H1 (cell line): ENCODE data around the gene POLR3C. TPM values are rescaled to one million over a fixed set of nuclear protein-coding genes. Genes with fewer than 3 reads are reported as not detected.

Source experiments
- CTCF ChIA-PET: fragments of 300-600 bp; sonication (Branson Sonifier 250); formaldehyde crosslinking; loops from one replicate; lab custom pipeline; 2021; ENCODE audit not compliant: partially characterized antibody; lab: Charles Lee
- POLR2A ChIA-PET: fragments of 300-600 bp; sonication (Branson Sonifier 250); formaldehyde crosslinking; loops from one replicate; lab custom pipeline; 2021; ENCODE audit warnings: inconsistent platforms; ENCODE audit not compliant: partially characterized antibody; lab: Charles Lee
- DNase-seq, 2 experiments: peaks; one replicate each; pipeline versions ENCODE4 v3.0.0 to v3.0.0-alpha.2; 2010 to 2022; ENCODE audit warnings: low spot score in 2 of 2, low read depth in 1 of 2, mixed read lengths in 1 of 2
- FAIRE-seq: peaks from 2 replicates; lab custom pipeline; 2011; peaks lifted over from hg19 to GRCh38; lab: Jason Lieb, UNC
- H2AFZ ChIP-seq: 2 replicates; pipeline ENCODE4 v1.8.1; 2012; ENCODE audit warnings: low read length, inconsistent platforms
- H2AK5ac ChIP-seq: 2 replicates; pipeline ENCODE4 v1.6.1; 2013; ENCODE audit warnings: low read depth, low read length
- H2BK120ac ChIP-seq: replicated peaks from 2 replicates; pipeline ENCODE3; 2013; ENCODE audit warnings: low read depth, low read length, inconsistent platforms
- H2BK12ac ChIP-seq: 2 replicates; pipeline ENCODE4 v1.6.1; 2013; ENCODE audit warnings: low read depth, low read length
- H2BK15ac ChIP-seq: 2 replicates; pipeline ENCODE4 v1.6.1; 2013; ENCODE audit warnings: low read length
- H2BK20ac ChIP-seq: 2 replicates; pipeline ENCODE4 v1.6.1; 2013; ENCODE audit warnings: low read length
- H2BK5ac ChIP-seq: 2 replicates; pipeline ENCODE4 v1.6.1; 2013; ENCODE audit warnings: low read depth, low read length
- H3K14ac ChIP-seq: 2 replicates; pipeline ENCODE4 v1.6.1; 2013; ENCODE audit warnings: inconsistent platforms; ENCODE audit not compliant: insufficient read length
- H3K18ac ChIP-seq: 2 replicates; pipeline ENCODE4 v1.6.1; 2013; ENCODE audit warnings: low read length; ENCODE audit errors: extremely low read depth
- H3K23ac ChIP-seq: 2 replicates; pipeline ENCODE4 v1.6.1; 2013; ENCODE audit warnings: inconsistent platforms; ENCODE audit not compliant: insufficient read length
- H3K23me2 ChIP-seq: 2 replicates; pipeline ENCODE4 v1.6.1; 2013; ENCODE audit warnings: low read depth, low read length
- H3K27ac ChIP-seq: 2 replicates; pipeline ENCODE4 v1.6.1; 2011; ENCODE audit warnings: low read depth, low read length, inconsistent platforms
- H3K27me3 ChIP-seq, 4 experiments: replicated peaks in 1 of 4; 1 replicate in 1 of 4; 2 replicates in 3 of 4; pipeline versions ENCODE4 v1.6.1 to v1.8.1; 2011 to 2013; ENCODE audit warnings: low read length in 3 of 4, mild to moderate bottlenecking in 3 of 4, inconsistent platforms in 2 of 4, mixed read lengths in 2 of 4, moderate library complexity in 1 of 4; ENCODE audit not compliant: control insufficient read depth in 3 of 4, insufficient read depth in 3 of 4; ENCODE audit errors: extremely low read depth in 1 of 4
- H3K36me3 ChIP-seq, 4 experiments: 2 replicates each; pipeline versions ENCODE4 v1.6.1 to v1.8.1; 2011 to 2013; ENCODE audit warnings: mild to moderate bottlenecking in 4 of 4, low read length in 3 of 4, moderate library complexity in 2 of 4, control low read depth in 1 of 4, inconsistent platforms in 1 of 4; ENCODE audit not compliant: insufficient read depth in 4 of 4, control insufficient read depth in 2 of 4
- H3K4ac ChIP-seq: replicated peaks from 2 replicates; pipeline ENCODE3; 2013; ENCODE audit warnings: low read length, low read depth, mixed read lengths, inconsistent platforms; ENCODE audit not compliant: insufficient read length
- H3K4me1 ChIP-seq, 4 experiments: replicated peaks in 1 of 4; 1 replicate in 1 of 4; 2 replicates in 3 of 4; pipeline versions ENCODE4 v1.6.1 to v1.8.1; 2011 to 2013; ENCODE audit warnings: low read length in 3 of 4, inconsistent platforms in 2 of 4, mixed read lengths in 1 of 4; ENCODE audit not compliant: insufficient read depth in 4 of 4, control insufficient read depth in 3 of 4
- H3K4me2 ChIP-seq, 2 experiments: 2 replicates each; pipeline versions ENCODE4 v1.6.1 to v1.8.1; 2011 to 2013; ENCODE audit warnings: low read depth in 2 of 2, low read length in 2 of 2, control low read depth in 1 of 2, inconsistent platforms in 1 of 2, mild to moderate bottlenecking in 1 of 2; ENCODE audit not compliant: insufficient read depth in 1 of 2
- H3K4me3 ChIP-seq, 4 experiments: fragments of 200-600, 300-600 bp in 1 of 4; sonication (generic), shearing (Covaris generic), sonication (Bioruptor Twin) in 1 of 4; 2 replicates each; pipeline versions ENCODE4 v1.5.1 to v1.8.1; 2011 to 2016; ENCODE audit warnings: low read length in 4 of 4, low read depth in 3 of 4, control low read depth in 2 of 4, inconsistent platforms in 2 of 4, mild to moderate bottlenecking in 2 of 4, mixed read lengths in 1 of 4, moderate library complexity in 1 of 4; ENCODE audit not compliant: insufficient read depth in 2 of 4; ENCODE audit errors: extremely low read depth in 1 of 4
- H3K56ac ChIP-seq: replicated peaks from 2 replicates; pipeline ENCODE3; 2013; ENCODE audit warnings: low read depth, mild to moderate bottlenecking, mixed read lengths, low read length, inconsistent platforms; ENCODE audit not compliant: insufficient read length
- H3K79me1 ChIP-seq: 2 replicates; pipeline ENCODE4 v1.6.1; 2013; ENCODE audit warnings: low read depth, low read length, control low read depth
- H3K79me2 ChIP-seq, 2 experiments: 2 replicates each; pipeline versions ENCODE4 v1.6.1 to v1.8.1; 2012 to 2013; ENCODE audit warnings: low read length in 2 of 2, mild to moderate bottlenecking in 2 of 2, inconsistent platforms in 1 of 2; ENCODE audit not compliant: insufficient read depth in 2 of 2, control insufficient read depth in 1 of 2
- H3K9ac ChIP-seq, 4 experiments: replicated peaks in 1 of 4; 1 replicate in 1 of 4; 2 replicates in 3 of 4; pipeline versions ENCODE4 v1.6.1 to v1.8.1; 2011 to 2013; ENCODE audit warnings: low read depth in 3 of 4, low read length in 3 of 4, control low read depth in 2 of 4, mild to moderate bottlenecking in 2 of 4, moderate library complexity in 2 of 4, inconsistent platforms in 1 of 4; ENCODE audit errors: extremely low read depth in 1 of 4
- H3K9me3 ChIP-seq, 2 experiments: 2 replicates each; pipeline versions ENCODE4 v1.6.1 to v1.8.1; 2012 to 2013; ENCODE audit warnings: mild to moderate bottlenecking in 2 of 2, moderate library complexity in 2 of 2, control low read depth in 1 of 2, inconsistent platforms in 1 of 2, low read depth in 1 of 2, low read length in 1 of 2, mixed read lengths in 1 of 2; ENCODE audit not compliant: insufficient read depth in 2 of 2
- H4K20me1 ChIP-seq, 2 experiments: replicated peaks in 1 of 2; 2 replicates each; pipeline versions ENCODE3 to v1.8.1; 2011 to 2013; ENCODE audit warnings: inconsistent platforms in 2 of 2, low read length in 2 of 2, mild to moderate bottlenecking in 1 of 2; ENCODE audit not compliant: insufficient read depth in 2 of 2, control insufficient read depth in 1 of 2
- H4K5ac ChIP-seq: 2 replicates; pipeline ENCODE4 v1.6.1; 2013; ENCODE audit warnings: low read length, low read depth, mixed read lengths, inconsistent platforms; ENCODE audit not compliant: insufficient read length
- H4K8ac ChIP-seq: 2 replicates; pipeline ENCODE4 v1.8.0; 2013; ENCODE audit warnings: mild to moderate bottlenecking, moderate library complexity, low read length, inconsistent platforms; ENCODE audit not compliant: insufficient read depth; ENCODE audit errors: extremely low read depth
- H4K91ac ChIP-seq: replicated peaks from 2 replicates; pipeline ENCODE3; 2013; ENCODE audit warnings: low read length, mixed read lengths, inconsistent platforms; ENCODE audit not compliant: insufficient read length
- JUND ChIP-seq: IDR thresholded peaks from 2 replicates; pipeline ENCODE4 v1.6.1; 2011; ENCODE audit warnings: mild to moderate bottlenecking, improper control_type of control experiment, low read length
- SAP30 ChIP-seq: fragments of 300-600 bp; sonication (generic); IDR thresholded peaks from 2 replicates; pipeline ENCODE4 v1.7.1; 2012; ENCODE audit warnings: low read length, moderate library complexity, mild to moderate bottlenecking, inconsistent platforms; ENCODE audit not compliant: insufficient read depth, insufficient replicate concordance
- TAF1 ChIP-seq: IDR thresholded peaks from 2 replicates; pipeline ENCODE4 v1.6.1; 2011; ENCODE audit warnings: mild to moderate bottlenecking, low read depth, low read length
- YY1 ChIP-seq: IDR thresholded peaks from 2 replicates; pipeline ENCODE4 v1.6.1; 2011; ENCODE audit warnings: low read depth, mild to moderate bottlenecking, low read length
- WGBS, 2 experiments: shearing (Covaris generic) in 1 of 2; methylation state at CpG; one replicate each; pipeline versions ENCODE4 v1.1.6 to v1.1.7; 2013 to 2015; ENCODE audit warnings: low lambda C conversion rate in 2 of 2, mixed read lengths in 2 of 2, inconsistent platforms in 1 of 2, low coverage in 1 of 2, missing lambda C conversion rate in 1 of 2; ENCODE audit not compliant: insufficient replicate concordance in 2 of 2, insufficient coverage in 1 of 2, insufficient read length in 1 of 2; ENCODE audit errors: extremely low coverage in 1 of 2, missing lambda C conversion rate in 1 of 2; 5-methylcytosine and 5-hydroxymethylcytosine counted together
- polyA plus RNA-seq, 7 experiments: library from polyadenylated mRNA; depleted of rRNA in 3 of 7; stranded (reverse) in 5 of 7; unstranded in 2 of 7; fragments of >200 nt in 5 of 7; fragments of 200-250 nt in 2 of 7; gene quantifications; 1 replicate in 5 of 7; 2 replicates in 1 of 7; 4 replicates in 1 of 7; pipeline versions ENCODE4 v1.2.1 to v1.2.3, GENCODE V29; 2011 to 2013; ENCODE audit warnings: missing spikeins in 2 of 7, mixed read lengths in 2 of 7
- total RNA-seq: library from RNA; stranded (reverse); fragmentation: NEBNext Ultra II Directional; extraction: Animal tissue kit (Norgen Biotek cat#: 25700); gene quantifications from 2 replicates; pipeline ENCODE4 v1.2.1, GENCODE V29; 2021

Gene POLR3C
- total and polyA plus RNA-seq, 2 of the 8 experiments (the other 6 are each of a cell fraction or from before 2014, with no cell fraction given), result 26.8 TPM

DNA sequence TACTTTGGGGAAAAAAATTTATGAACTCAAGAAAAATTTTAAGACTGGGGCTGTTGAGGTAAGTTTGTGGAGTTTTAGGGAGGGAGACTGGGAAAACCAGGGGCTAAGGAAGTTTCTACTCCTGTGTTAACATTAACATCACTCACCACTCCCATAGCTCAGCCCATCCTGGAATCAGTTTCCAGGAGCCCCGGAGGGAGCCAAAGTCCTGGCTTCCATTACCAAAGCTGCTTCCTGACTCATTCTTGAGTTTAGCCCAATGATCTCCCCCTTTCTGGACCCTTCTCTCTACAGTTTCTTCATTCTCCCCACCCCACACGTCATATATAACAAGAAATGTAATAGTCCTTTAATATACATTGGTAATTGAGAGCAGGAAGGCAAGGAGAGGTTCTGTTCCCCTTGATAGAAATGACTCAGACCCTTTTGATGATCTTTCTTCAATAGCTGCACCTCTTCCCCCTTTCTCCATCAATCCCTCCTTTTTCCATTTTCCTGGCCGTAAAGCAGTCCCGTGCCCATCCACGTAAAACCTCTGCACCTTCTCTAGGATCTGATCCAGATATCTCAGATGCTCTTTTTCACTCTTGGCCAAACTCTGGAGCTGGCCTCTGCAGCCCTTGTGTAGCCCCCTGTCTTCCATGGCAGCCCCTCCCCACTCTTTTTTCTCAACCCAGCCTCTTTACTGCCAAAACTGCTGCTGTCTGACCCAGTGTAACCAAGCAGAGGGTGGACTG lies 39.5 kb downstream of the POLR3C start:
- FAIRE-seq, result no peak
- H4K5ac ChIP-seq, result no peak overlapping the region
- H3K79me2 ChIP-seq, result no peaks in the 10 kb centered on the region
- H3K79me1 ChIP-seq, result no peaks in the 10 kb centered on the region
- H3K23ac ChIP-seq, result no peak overlapping the region
- no peak overlapping the region for H3K18ac ChIP-seq
- no peak overlapping the region for H3K4me2 ChIP-seq
- no peak overlapping the region for H2BK15ac ChIP-seq
- WGBS, 2 experiments, result 85% methylated on average over 5 of the region's 5 CpGs; no CpG with 5 or more reads in 1 of the 2 experiments
- CTCF ChIA-PET, result interaction anchor here (0.7 to 12.9 kb wide), 7 partner anchors 9 to 151 kb away, joined by 3 to 214 read pairs (median 4); partner anchors contain the start of gene NUDT17
- no peak overlapping the region for H3K9ac ChIP-seq
- no peak overlapping the region for H3K14ac ChIP-seq
- no peak overlapping the region for H2BK120ac ChIP-seq
- no peaks in the 10 kb centered on the region for H3K36me3 ChIP-seq
- no peak overlapping the region for H4K91ac ChIP-seq
- peaks cover 0 to 5% (median 3%) of the 10 kb centered on the region in 4 experiments; a peak in 4 of 7 replicates for H3K4me1 ChIP-seq
- H3K23me2 ChIP-seq, result peaks cover 7% of the 10 kb centered on the region
- H3K27me3 ChIP-seq, result no peaks in the 10 kb centered on the region
- H4K8ac ChIP-seq, result no peak overlapping the region
- H2AK5ac ChIP-seq, result no peak overlapping the region
- no peaks in the 10 kb centered on the region for H4K20me1 ChIP-seq
- no peak overlapping the region for H2AFZ ChIP-seq
- no peak overlapping the region for H3K4me3 ChIP-seq
- H2BK5ac ChIP-seq, result no peak overlapping the region
- H2BK12ac ChIP-seq, result no peak overlapping the region
- POLR2A ChIA-PET, result interaction anchor here (0.5 to 8.1 kb wide), 8 partner anchors 9 to 188 kb away, joined by 3 to 95 read pairs (median 4); partner anchors contain the start of gene NUDT17
- DNase-seq, result no peak
- no peak overlapping the region for H3K27ac ChIP-seq
- H3K9me3 ChIP-seq, result no peaks in the 10 kb centered on the region
- H2BK20ac ChIP-seq, result no peak overlapping the region
- H3K56ac ChIP-seq, result no peak overlapping the region
- TF ChIP-seq YY1, result no peak
- TF ChIP-seq JUND, result no peak
- TF ChIP-seq TAF1, result no peak
- no peak for TF ChIP-seq SAP30
- no peak overlapping the region for H3K4ac ChIP-seq
